Stimulated activated effector memory CD8-positive, alpha-beta T cell treated with anti-CD3 and anti-CD28 coated beads, Interleukin-12 subunit alpha, Interleukin-12 subunit beta, amount 100 ng/mL, for 72 hours (primary cell): ENCODE measurements around the gene ZNF628.

Experiments
- ATAC-seq: fragments of 150-1000 bp; cut with Tn5 transposase; 2 replicates; pipeline ENCODE4 v1.10.0; 2021
- DNase-seq, 2 donors: peaks; one replicate each; pipeline ENCODE4 v3.0.0; 2021 to 2022; ENCODE audit warnings: low spot score in 2 of 2
- H3K27ac Mint-ChIP-seq: one replicate; pipeline ENCODE4 v1.8.0; 2022; ENCODE audit warnings: mild to moderate bottlenecking, mixed read lengths
- H3K36me3 Mint-ChIP-seq: one replicate; pipeline ENCODE4 v1.8.0; 2022; ENCODE audit warnings: mild to moderate bottlenecking, mixed read lengths
- H3K4me1 Mint-ChIP-seq: one replicate; pipeline ENCODE4 v1.8.0; 2022; ENCODE audit warnings: mixed read lengths
- H3K4me3 Mint-ChIP-seq: one replicate; pipeline ENCODE4 v1.8.0; 2022; ENCODE audit warnings: mild to moderate bottlenecking, mixed read lengths
- H3K9me3 Mint-ChIP-seq: one replicate; pipeline ENCODE4 v1.8.0; 2022; ENCODE audit warnings: mixed read lengths

Gene ZNF628

DNA sequence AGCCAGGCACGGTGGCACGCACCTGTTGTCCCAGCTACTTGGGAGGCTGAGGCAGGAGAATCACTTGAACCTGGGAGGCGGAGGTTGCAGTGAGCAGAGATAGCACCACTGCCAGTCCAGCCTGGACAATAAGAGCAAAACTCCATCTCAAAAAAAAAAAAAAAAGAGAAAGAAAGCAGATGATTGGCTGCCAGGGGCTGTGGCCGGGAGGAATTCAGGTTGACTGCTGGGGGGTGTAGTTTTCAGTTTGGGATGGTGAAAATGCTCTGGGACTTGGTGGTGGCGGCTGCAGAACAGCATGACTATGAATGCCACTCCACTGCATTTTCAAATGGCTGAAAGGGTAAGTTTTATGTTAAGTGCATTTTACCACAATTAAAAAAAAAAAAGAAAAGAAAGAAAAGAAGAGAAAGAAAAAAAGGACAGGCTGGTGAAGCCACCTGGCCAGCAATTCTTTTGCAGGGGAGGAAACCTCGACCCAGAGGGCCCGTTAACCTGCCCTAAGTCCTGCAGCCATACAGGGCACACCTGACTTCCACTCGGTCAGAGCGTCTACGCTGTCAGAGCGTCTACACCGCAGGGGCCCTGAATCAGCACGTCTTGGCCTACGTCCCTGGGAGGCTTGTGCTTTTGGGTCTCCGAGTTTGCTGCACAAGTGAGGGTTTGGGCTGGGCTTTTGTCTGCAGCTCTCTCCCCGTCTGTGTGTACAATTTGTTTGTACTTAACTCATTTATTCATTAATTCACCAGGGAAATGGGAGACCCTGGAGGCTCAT, 18.5 kb upstream of the ZNF628 start:
- H3K4me3 Mint-ChIP-seq = no peak overlapping the region
- H3K36me3 Mint-ChIP-seq = peaks cover 8% of the 10 kb centered on the region
- ATAC-seq = no peak

DNA sequence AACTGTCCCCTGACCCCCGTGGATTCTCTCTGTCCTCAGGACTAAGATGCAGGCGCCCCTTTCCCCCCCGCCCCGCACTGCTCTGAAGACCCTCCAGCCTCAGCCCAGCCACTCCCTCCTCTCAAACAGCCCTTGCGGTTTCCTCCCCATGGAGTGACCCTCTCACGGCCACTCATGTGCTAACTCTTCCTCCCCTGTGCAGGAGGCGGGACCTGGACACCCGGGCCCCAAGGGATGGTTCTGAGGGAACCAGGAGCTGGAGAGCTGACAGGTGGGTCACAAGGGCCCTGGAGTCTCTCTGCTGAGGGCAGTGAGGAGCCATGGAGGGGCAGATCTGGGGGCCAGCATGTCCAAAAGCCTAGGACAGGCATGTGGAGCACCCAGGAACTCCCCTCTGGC, 16.9 kb upstream of the ZNF628 start:
- peaks cover 36% of the 10 kb centered on the region for H3K4me1 Mint-ChIP-seq
- H3K4me3 Mint-ChIP-seq = peak overlapping the region; percentile 87
- H3K9me3 Mint-ChIP-seq = no peaks in the 10 kb centered on the region
- ATAC-seq (no peak), DNase-seq (no peak)
- no peak overlapping the region for H3K27ac Mint-ChIP-seq
- H3K36me3 Mint-ChIP-seq = peaks cover 8% of the 10 kb centered on the region

More for the DNA sequence above, 18.5 kb upstream of the ZNF628 start:
- Mint-ChIP-seq H3K27ac (peak overlapping the region; percentile 8), H3K9me3 (no peaks in the 10 kb centered on the region), H3K4me1 (peaks cover 33% of the 10 kb centered on the region)
- DNase-seq = no peak

DNA sequence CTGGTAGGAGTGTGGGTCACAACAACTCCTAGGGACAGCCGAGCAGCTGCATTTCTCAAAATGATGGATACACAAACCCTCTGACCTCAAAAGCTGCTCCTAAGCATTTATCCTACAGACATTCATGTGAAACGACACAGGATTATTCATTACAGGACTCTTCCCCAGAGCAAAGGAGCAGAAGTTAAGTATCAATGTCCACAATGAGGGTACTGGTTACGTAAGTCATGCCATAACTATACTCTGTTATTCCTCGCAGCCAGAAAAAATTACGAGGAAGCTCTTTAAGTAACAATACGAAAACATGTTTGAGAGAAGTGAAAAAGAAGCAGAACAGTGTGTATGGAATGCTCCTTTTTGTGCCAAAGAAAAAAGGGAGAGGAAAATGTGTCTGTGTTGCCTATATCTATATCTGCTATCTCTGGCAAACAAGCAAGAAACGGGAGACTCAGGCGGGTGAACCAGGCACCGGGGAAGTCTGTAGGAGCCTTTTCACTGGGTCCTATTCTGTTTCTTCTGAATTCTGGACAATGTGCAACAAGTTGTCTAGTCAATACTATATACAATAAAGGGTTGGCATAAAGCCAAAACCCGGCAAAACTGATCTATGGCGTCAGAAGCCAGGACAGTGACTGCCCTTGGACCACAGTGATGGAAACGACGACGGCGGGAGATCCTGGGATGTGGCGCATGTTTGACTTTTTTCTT, 16.3 kb upstream of the ZNF628 start:
- Mint-ChIP-seq H3K9me3 (no peaks in the 10 kb centered on the region), H3K4me3 (peak overlapping the region; percentile 87), H3K4me1 (peaks cover 36% of the 10 kb centered on the region), H3K36me3 (peaks cover 8% of the 10 kb centered on the region), H3K27ac (peak overlapping the region; percentile 93)
- ATAC-seq (no peak), DNase-seq (no peak)

DNA sequence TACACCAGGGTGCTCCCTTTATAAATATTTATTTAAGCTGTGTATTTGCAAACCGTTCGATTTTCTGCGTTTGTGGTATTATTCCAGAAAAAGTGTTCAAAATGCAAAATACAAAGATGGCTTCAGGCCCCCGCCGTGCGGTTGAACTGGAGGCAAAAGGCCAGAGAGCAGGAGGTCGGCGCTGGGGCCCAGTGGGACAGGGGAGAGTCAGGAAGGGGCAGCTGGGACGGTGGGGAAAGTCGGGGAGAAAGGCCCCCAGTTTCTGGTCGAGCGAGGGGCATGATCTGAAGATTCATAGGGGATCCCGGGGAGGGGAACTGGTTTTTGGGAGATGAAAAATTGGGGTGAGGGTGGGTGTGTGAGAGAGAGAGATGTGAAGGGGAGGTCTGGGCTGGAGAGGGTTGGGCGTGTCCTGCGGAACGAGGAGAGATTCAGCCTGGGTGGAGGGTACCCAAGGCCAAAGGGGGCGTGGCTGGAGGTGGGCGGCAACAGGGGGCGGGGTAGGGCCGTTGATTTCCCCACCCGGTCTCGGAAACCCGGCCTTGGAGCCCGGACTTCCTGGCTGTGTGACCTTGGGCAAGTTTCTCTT, 15.7 kb upstream of the ZNF628 start:
- peak in 1 of 2 donors; percentile 69 for DNase-seq
- Mint-ChIP-seq H3K36me3 (peaks cover 8% of the 10 kb centered on the region), H3K4me3 (peak overlapping the region; percentile 87), H3K9me3 (no peaks in the 10 kb centered on the region), H3K27ac (peak overlapping the region; percentile 93), H3K4me1 (peaks cover 36% of the 10 kb centered on the region)
- no peak for ATAC-seq

DNA sequence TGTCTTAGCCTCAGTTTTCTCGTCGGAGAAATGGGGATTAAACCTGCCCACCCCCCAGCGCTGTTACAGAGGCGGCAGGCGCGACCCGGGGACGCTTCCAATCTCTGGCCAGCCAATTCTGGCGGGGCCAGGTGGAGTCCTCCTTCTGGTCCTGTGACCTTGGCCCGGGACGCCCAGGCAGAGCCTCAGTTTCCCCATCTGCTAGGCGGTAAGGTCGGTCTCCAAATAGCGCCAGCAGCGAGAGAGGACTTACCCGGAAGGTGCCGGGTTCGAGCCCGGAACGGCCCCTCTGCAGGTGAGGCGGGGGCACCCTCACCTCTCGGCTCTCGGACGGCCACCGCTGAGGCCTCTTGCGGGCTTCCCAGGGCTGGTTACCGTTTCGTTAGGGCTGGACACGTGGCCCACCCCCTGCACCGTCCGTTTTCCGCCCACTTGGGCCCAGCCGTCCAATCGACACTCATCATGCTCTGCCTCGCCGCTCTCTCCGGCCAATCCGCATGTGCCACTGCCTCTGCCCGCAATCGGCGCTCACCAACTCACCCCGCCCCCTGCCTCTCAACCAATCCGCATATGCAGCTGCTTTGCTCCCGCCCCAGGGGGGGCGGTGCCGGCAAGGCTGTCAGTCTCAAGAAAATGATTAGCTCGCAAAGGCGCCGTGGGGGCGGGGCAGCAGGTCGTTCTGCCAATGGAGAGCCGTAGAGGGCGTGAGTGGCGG, 15.0 kb upstream of the ZNF628 start, which contains the start of gene ISOC2:
Gene ISOC2, minus strand, starts transcription at position 384 of the 715 bp plus-strand sequence. CDS start 5,156 bp downstream, outside the sequence.
- Mint-ChIP-seq H3K36me3 (peaks cover 8% of the 10 kb centered on the region), H3K9me3 (no peaks in the 10 kb centered on the region), H3K4me1 (peaks cover 36% of the 10 kb centered on the region), H3K27ac (peak within 1 kb of the TSS; percentile 93), H3K4me3 (peak within 1 kb of the TSS; percentile 87)
- DNase-seq = peak; percentile 98 to 100
- peak; percentile 95 for ATAC-seq

DNA sequence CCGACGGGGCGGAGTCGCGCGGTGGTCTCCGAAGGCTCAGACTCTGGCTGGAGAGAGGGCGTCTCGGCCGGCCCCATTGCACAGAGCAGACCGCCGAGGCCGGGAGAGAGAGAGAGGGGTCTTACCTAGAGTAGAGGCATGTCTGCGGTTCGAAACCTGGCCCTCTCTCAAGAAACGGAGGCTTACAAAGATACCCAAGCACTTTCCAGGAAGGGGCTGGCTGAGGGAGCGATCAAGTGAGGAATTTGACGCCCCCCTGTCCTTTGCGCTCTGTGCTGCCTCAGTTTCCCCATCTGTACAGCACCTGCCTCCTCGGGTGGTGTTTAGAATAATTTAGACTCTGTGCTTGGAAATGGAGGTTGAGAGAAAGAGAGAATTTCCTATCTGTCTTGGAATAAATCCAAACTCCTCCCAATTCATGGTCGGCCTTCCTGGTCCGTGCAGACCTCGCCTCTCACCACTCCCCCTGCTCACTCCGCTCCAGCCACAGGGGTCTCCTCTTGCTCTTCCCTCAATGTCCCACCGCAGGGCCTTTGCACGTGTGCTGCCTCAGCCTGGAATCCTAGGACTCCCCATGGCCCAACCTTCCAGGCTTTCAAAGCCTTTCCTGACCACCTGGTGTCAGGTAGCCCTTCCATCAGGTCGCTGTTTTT, 14.3 kb upstream of the ZNF628 start:
- ATAC-seq = no peak
- no peaks in the 10 kb centered on the region for H3K9me3 Mint-ChIP-seq
- peak overlapping the region; percentile 93 for H3K27ac Mint-ChIP-seq
- peaks cover 36% of the 10 kb centered on the region for H3K4me1 Mint-ChIP-seq
- H3K36me3 Mint-ChIP-seq = peaks cover 8% of the 10 kb centered on the region
- no peak for DNase-seq
- peak overlapping the region; percentile 87 for H3K4me3 Mint-ChIP-seq

DNA sequence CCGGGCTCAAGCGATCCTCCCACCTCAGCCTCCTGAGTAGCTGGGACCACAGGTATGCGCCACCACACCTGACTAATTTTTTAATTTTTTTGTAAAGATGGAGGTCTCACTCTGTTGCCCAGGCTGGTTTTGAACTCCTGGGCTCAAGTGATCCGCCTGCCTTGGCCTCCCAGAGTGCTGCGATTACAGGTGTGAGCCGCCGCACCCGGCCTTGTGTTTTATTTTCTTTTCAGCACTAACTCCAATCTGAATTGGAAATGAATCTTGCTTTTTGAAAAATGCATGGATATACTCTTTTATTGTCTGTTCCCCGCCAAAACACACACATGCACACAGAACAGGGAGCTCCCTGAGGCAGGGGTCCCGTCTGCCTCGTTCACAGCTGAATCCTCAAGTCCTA, 13.7 kb upstream of the ZNF628 start:
- no peak for DNase-seq
- Mint-ChIP-seq H3K9me3 (no peaks in the 10 kb centered on the region), H3K36me3 (peaks cover 8% of the 10 kb centered on the region), H3K4me1 (peaks cover 36% of the 10 kb centered on the region), H3K27ac (peak overlapping the region; percentile 93), H3K4me3 (peak overlapping the region; percentile 87)
- no peak for ATAC-seq

DNA sequence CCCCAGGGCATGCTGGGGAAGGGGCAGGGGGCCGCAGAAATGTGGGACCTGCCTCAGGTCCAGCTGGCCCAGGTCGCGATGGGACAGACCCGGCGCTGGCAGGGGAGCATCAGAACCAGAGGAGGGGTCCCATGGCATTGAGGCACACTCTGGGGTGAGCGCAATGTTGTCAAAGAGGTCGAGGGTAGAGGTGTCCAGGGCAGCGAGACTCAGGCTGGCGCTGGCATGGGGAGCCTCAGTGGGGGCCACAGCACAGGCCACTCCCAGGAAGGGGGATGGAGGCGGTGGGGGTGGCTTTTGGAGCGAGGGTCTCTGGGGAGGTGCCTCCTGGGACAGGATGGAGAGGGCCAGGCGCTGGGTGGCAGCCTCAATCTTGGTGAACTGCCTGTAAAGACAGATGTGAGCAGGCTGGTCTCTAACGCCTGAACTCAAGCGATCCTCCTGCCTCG, 12.8 kb upstream of the ZNF628 start:
- peaks cover 8% of the 10 kb centered on the region for H3K36me3 Mint-ChIP-seq
- no peak for ATAC-seq
- H3K27ac Mint-ChIP-seq = no peak overlapping the region
- no peak for DNase-seq
- no peaks in the 10 kb centered on the region for H3K9me3 Mint-ChIP-seq
- H3K4me1 Mint-ChIP-seq = peaks cover 36% of the 10 kb centered on the region
- H3K4me3 Mint-ChIP-seq = no peak overlapping the region

DNA sequence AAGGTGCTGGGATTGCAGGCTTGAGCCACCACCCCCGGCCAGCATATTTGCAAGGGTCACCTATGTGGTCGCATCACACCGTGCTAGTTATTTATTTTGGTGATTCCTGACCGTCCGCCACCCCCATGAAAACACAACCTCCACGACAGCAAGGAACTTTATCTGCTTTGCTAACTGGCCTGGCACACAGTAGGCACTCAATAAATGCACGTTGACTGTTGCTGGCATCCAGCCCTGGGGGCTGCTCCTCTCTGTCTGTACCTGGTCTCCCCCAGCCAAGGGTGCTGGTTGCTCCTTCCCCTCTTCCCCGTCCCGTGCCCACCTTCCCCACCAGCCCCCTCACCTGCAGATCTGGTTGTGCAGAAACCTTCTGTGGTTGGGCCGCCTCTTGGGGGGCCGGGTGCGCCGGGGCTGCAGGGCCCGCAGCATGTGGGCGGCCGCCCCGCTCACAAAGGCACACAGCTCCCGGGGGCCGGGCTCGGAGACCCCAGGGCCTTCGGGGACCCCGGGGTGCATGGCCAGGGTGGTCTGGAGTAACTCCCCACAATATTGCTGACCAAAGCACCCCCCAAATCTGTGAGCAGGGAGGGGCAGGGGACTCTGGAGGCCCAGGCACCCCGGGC, 12.3 kb upstream of the ZNF628 start:
- ATAC-seq = no peak
- Mint-ChIP-seq H3K4me3 (no peak overlapping the region), H3K4me1 (peaks cover 36% of the 10 kb centered on the region), H3K27ac (no peak overlapping the region), H3K36me3 (peaks cover 8% of the 10 kb centered on the region), H3K9me3 (no peaks in the 10 kb centered on the region)
- no peak for DNase-seq

DNA sequence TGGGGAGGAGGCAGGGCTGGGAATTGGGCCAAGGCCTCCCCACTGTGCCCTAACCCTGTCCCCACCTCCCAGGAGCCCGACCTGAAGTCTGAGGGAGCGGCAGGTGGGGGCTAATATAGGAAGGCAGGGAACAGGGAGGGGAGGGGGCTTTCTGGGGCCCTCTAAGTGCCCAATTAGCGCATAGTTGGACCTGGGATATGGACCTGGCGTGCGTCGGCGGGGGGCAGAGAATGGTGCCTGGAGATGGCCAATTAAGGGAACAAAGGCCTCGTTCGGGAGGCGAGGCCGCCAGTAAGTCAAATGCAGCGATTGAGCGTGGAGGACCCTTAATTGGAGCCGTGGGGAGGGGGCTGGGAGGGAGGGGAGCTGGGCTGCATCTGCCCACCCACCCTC, 11.8 kb upstream of the ZNF628 start, which contains the start of gene C19orf85:
Gene C19orf85, minus strand, starts transcription at position 90 of the 393 bp plus-strand sequence. CDS start 197 bp downstream, outside the sequence.
- no peak within 1 kb of the TSS for H3K27ac Mint-ChIP-seq
- DNase-seq = no peak
- peaks cover 34% of the 10 kb centered on the region for H3K4me1 Mint-ChIP-seq
- H3K36me3 Mint-ChIP-seq = peaks cover 8% of the 10 kb centered on the region
- H3K9me3 Mint-ChIP-seq = no peaks in the 10 kb centered on the region
- ATAC-seq = no peak
- H3K4me3 Mint-ChIP-seq = no peak within 1 kb of the TSS

DNA sequence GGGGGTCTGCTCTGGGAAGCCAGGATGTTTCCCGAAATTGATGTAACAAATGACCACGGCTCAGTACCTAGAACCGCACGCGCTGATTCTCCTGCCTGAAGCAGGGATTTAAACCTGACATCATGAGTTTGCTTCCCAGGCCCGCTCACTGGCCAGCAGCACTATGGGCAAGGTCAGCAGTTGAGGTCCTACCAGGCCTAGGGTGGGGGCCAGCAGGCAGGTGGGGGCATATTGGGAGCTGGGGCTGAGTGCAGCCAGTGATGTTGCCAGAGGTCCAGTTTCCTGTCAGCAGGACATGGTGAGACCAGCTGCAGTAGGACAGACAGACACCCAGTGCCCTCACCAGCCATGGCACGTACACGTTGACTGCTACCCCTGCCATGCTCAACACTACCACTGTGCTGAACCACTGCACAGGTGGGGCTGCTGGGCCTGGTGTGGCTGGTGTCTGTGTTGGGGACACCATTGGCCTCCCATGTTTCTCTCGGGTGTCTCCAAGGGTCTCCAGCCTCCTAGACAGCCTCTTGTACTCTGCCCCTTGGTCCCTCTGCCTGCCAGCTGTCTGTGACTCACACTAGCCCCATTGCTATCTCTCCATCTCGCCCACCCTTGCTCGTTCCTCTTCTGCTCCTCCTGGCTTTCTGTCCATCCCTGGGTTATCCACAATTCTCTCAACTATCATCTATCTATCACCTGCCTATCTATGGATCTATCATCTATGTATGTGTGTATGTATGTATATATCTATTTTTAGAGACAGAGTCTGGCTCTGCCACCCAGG, 10.8 kb upstream of the ZNF628 start:
- Mint-ChIP-seq H3K4me1 (peaks cover 24% of the 10 kb centered on the region), H3K36me3 (peaks cover 8% of the 10 kb centered on the region), H3K4me3 (no peak overlapping the region), H3K9me3 (no peaks in the 10 kb centered on the region), H3K27ac (no peak overlapping the region)
- no peak for ATAC-seq
- no peak for DNase-seq

DNA sequence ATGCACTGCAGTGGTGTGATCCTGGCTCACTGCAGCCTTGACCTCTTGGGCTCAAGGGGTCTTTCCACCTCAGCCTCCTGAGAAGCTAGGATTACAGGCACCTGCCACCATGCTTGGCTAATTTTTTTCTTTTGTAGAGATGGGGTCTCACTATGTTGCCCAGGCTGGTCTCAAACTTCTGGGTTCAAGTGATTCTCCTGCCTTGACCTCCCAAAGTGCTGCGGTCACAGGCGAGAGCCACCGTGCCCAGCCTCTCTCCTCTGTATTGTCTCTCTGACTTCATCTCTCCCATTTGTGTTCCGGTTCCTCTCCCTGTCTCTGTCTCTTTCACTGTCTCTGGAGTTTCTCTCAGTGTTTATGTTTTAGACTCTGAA, 10.2 kb upstream of the ZNF628 start:
- H3K27ac Mint-ChIP-seq = no peak overlapping the region
- H3K4me1 Mint-ChIP-seq = peaks cover 19% of the 10 kb centered on the region
- H3K9me3 Mint-ChIP-seq = no peaks in the 10 kb centered on the region
- no peak overlapping the region for H3K4me3 Mint-ChIP-seq
- H3K36me3 Mint-ChIP-seq = peaks cover 8% of the 10 kb centered on the region
- ATAC-seq = no peak
- DNase-seq = no peak

DNA sequence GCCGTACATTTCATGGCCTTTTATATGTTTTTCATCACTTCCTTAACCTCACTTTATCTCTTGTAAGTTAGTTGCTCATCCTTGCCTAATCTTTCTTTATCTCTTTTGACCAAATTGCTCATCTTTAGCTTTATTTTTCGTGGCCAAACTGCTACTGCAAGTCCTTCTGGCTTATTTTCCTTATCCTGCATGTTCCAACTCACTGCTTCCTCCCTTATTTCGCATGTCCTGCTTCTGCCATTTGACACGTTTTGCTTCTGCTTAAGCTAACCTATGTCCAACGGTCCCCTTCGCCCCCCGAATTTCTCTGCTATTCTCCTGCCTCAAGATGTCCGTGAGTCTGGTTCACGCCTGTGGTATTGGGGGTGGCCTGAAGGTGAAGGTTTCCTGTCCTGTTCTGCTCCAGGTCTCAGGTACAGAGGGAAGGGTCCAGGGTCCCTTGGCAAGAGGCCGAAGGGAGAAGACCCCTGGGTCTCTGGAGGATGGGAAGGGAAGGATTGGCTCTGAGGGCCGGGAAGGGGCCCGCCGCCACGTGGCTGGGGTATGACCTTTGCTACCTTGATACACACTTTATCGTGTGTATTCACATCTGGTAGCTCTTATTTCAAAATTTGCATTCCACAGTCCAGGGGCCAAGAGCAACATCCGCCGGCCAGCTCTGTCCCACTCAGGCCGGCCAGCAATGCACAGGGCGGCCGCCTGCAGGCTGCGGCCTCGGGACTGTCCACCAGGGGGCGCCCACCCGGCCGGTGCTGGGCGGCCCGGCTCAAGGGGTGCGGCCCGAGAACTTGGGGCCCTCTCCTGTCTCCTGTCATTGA, 9.0 kb upstream of the ZNF628 start:
- Mint-ChIP-seq H3K4me1 (peaks cover 7% of the 10 kb centered on the region), H3K9me3 (no peaks in the 10 kb centered on the region), H3K4me3 (no peak overlapping the region), H3K36me3 (no peaks in the 10 kb centered on the region), H3K27ac (no peak overlapping the region)
- DNase-seq (peak; percentile 84 to 87), ATAC-seq (peak; percentile 88)
